Measurements from ENCODE around the gene PDLIM1.

The PDLIM1 gene

DNA sequence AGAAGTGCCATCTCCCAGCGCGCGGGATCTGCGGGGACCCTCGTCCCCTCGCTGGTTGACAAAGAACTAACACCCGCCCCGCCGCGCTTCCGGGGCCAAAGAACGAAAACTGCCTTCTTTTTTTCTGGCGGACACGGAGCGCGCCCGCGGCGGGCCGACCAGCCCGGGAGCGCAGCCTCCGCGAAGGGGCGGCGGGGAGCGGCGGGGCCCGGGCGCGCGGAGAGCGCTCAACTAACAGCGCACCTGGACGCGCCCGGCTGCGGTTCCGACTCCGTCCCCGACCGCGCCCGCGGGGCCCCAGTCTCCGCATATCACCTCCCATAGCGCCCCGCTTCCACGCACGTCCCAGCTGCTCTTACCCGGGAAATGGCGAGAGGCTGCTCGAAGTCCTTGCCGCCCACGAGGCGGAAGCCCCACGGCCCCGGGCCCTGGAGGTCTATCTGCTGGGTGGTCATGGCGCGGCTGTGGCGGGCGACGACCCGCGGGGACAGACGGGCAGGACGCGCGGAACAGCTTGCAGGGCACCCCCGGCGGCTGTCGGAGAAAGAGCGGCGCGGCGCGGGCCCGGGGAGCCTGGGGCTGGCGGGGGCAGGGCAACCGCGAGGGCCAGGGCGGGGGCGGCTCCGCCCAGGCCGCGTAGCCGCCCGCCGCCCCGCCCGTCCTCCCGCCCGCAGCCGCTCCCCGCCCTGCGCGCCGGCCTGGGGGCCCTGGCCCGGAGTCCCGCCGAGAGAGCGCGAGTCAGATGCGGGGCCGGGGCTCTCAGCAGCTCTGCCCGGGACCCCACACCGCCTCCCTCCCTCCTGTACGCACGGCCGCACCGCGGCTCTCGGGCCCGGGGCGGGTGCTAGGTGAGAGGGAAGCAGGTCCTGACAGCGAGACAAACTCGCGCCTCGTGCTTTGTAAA lies at the start of gene PDLIM1:
PDLIM1 (minus strand) TSS at position 543 of the 904 bp plus-strand sequence; CDS start at position 455, 88 bp downstream.
- Histone ChIP-seq H3K27me3 (ENCODE audit: control insufficient read depth, insufficient read depth, low read length) (peaks cover 5% of the 10 kb centered on the region), H3K4me3 (ENCODE audit: low read length) (peak within 1 kb of the TSS; percentile 43), H3K36me3 (ENCODE audit: control insufficient read depth, insufficient read depth, low read length) (no peaks in the 10 kb centered on the region), H3K9me3 (ENCODE audit: control insufficient read depth, low read length) (no peaks in the 10 kb centered on the region), H3K4me1 (ENCODE audit: control insufficient read depth, insufficient read depth, low read length) (peaks cover 37% of the 10 kb centered on the region), H3K9ac (ENCODE audit: low read length) (peak within 1 kb of the TSS; percentile 94)

DNA sequence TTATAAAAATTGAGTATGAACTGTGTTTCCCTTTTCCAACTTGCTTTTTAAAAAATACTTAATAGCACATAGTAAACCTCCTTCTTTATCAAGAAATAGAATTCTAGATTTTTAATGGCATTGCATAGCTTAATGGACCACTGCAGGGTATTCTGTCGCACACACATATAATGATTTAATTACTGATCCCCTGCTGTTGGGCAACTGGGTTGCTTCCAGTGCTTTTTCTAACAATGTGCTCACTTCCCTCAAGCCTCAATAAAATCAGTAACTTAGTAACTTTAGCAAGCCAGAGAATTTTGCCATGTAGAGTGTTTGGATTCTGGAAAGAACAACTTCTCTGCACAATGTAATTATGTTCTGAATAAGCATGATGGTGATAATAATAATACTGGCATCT lies 49.1 kb upstream of the PDLIM1 start:
- peaks cover 3% of the 10 kb centered on the region for H3K4me1 ChIP-seq (ENCODE audit: control insufficient read depth, insufficient read depth, low read length)
- H3K9ac ChIP-seq (ENCODE audit: low read length) = no peak overlapping the region
- H3K27me3 ChIP-seq (ENCODE audit: control insufficient read depth, insufficient read depth, low read length) = no peaks in the 10 kb centered on the region
- no peaks in the 10 kb centered on the region for H3K36me3 ChIP-seq (ENCODE audit: control insufficient read depth, insufficient read depth, low read length)
- no peak overlapping the region for H3K4me3 ChIP-seq (ENCODE audit: low read length)
- H3K9me3 ChIP-seq (ENCODE audit: control insufficient read depth, low read length) = no peaks in the 10 kb centered on the region

- Histone ChIP-seq H3K4me1 (ENCODE audit: control insufficient read depth, insufficient read depth, low read length) (peaks cover 11% of the 10 kb centered on the region), H3K27me3 (ENCODE audit: control insufficient read depth, insufficient read depth, low read length) (no peaks in the 10 kb centered on the region), H3K36me3 (ENCODE audit: control insufficient read depth, insufficient read depth, low read length) (no peaks in the 10 kb centered on the region), H3K4me3 (ENCODE audit: low read length) (no peak overlapping the region), H3K9ac (ENCODE audit: low read length) (no peak overlapping the region), H3K9me3 (ENCODE audit: control insufficient read depth, low read length) (no peaks in the 10 kb centered on the region)
Observed at GRCh38 chr10:95337423-95338160, 46.8 kb upstream of the PDLIM1 start.

GRCh38 chr10:95336702-95337101 lies 45.9 kb upstream of the PDLIM1 start:
- Histone ChIP-seq H3K4me3 (ENCODE audit: low read length) (no peak overlapping the region), H3K9ac (ENCODE audit: low read length) (no peak overlapping the region), H3K36me3 (ENCODE audit: control insufficient read depth, insufficient read depth, low read length) (no peaks in the 10 kb centered on the region), H3K27me3 (ENCODE audit: control insufficient read depth, insufficient read depth, low read length) (no peaks in the 10 kb centered on the region), H3K4me1 (ENCODE audit: control insufficient read depth, insufficient read depth, low read length) (peaks cover 11% of the 10 kb centered on the region), H3K9me3 (ENCODE audit: control insufficient read depth, low read length) (no peaks in the 10 kb centered on the region)

DNA sequence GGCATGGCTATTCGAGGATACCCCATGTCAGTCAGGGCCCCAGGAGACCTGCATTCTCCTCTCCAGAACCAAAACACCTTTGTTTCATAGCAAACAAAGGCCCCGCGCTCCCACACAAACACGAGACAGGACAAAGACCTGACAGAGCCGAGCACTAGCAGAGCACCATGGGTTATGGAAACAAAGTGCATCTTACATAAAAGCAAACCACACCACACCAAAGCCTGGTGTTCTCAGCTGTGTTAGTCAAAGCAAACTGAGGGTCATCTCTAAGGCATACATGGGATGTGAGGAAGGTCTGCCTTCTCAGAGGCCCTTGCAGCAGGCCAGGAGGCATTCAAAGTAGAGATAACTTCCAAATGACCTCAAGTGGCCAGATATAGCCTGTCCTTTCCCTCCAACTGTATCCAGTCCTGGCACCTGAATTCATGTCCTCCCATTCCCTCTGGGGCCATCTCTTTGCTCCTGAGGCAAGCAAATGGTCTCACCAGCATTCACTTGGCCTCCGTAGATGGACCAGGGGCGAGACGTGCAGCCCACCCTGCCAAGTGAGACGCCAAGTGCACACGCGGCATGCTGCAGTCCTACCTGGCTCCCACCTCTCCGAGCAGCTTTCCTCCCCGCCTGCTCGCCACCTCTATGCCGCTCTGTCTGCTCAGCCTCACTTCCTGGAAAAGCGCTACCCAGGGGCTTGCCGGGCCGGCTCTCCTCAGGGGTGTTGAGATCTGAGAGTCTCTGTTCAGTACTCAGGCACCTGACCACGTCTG lies 45.3 kb upstream of the PDLIM1 start:
- Histone ChIP-seq H3K36me3 (ENCODE audit: control insufficient read depth, insufficient read depth, low read length) (no peaks in the 10 kb centered on the region), H3K4me3 (ENCODE audit: low read length) (no peak overlapping the region), H3K27me3 (ENCODE audit: control insufficient read depth, insufficient read depth, low read length) (no peaks in the 10 kb centered on the region), H3K4me1 (ENCODE audit: control insufficient read depth, insufficient read depth, low read length) (peaks cover 11% of the 10 kb centered on the region), H3K9me3 (ENCODE audit: control insufficient read depth, low read length) (no peaks in the 10 kb centered on the region), H3K9ac (ENCODE audit: low read length) (no peak overlapping the region)

DNA sequence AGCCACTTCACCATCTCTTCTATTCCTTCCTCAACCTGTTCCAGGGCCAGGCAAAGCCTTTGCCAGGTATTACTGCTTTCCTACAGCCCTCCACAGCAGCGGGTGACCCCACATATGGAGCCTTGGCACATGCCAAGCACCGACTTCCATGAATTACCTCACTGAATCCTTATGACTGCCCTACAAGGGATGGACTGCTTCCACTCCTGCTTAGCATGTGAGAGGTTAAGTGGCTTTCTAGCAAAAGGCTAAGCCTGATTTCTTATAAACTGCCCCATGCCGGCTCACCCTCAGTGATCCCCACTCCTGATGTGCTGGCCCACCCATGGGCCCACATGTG lies 44.0 kb upstream of the PDLIM1 start:
- Histone ChIP-seq H3K9ac (ENCODE audit: low read length) (peak overlapping the region; percentile 3), H3K4me3 (ENCODE audit: low read length) (no peak overlapping the region), H3K36me3 (ENCODE audit: control insufficient read depth, insufficient read depth, low read length) (no peaks in the 10 kb centered on the region), H3K9me3 (ENCODE audit: control insufficient read depth, low read length) (no peaks in the 10 kb centered on the region), H3K4me1 (ENCODE audit: control insufficient read depth, insufficient read depth, low read length) (peaks cover 11% of the 10 kb centered on the region), H3K27me3 (ENCODE audit: control insufficient read depth, insufficient read depth, low read length) (no peaks in the 10 kb centered on the region)

DNA sequence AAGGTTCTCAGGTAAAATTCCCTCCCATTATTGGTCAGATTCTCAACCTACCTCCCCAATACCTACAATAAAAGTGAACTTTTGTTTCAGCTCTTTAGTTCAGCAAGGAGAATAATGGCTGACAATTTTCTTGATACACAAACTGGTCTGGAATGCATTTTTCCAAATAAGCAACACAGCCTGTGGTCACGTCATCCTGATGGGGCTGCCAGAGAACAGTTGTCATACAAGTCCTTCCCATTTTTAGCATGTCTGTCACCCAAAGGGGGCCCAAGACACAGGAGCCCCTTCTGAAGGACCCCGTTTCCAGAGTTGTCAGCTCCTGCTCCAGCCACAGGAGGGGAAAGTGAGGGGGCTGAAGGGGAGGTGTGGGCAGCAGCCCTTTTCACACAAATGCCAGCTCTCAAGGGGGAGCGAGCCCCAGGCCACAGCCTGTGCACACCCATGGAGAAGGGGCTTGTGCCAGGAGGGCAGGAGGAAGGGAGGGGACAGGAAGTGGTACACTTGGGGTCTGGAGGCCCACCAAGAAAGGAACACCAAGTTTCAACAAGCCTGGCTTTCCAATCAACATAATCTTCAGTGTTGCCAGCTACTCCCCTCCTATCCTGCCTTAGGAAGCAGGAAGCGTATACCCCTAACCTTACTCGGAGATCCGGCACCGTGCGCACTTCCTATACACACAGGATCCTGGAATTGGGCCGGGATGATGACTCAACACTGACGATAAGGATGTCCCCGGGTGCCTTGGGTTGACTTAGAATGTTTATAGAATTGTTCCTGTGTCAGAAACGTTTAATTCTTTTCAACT lies 43.4 kb upstream of the PDLIM1 start:
- Histone ChIP-seq H3K9me3 (ENCODE audit: control insufficient read depth, low read length) (no peaks in the 10 kb centered on the region), H3K36me3 (ENCODE audit: control insufficient read depth, insufficient read depth, low read length) (no peaks in the 10 kb centered on the region), H3K9ac (ENCODE audit: low read length) (peak overlapping the region; percentile 32), H3K27me3 (ENCODE audit: control insufficient read depth, insufficient read depth, low read length) (no peaks in the 10 kb centered on the region), H3K4me1 (ENCODE audit: control insufficient read depth, insufficient read depth, low read length) (peaks cover 11% of the 10 kb centered on the region), H3K4me3 (ENCODE audit: low read length) (no peak overlapping the region)

DNA sequence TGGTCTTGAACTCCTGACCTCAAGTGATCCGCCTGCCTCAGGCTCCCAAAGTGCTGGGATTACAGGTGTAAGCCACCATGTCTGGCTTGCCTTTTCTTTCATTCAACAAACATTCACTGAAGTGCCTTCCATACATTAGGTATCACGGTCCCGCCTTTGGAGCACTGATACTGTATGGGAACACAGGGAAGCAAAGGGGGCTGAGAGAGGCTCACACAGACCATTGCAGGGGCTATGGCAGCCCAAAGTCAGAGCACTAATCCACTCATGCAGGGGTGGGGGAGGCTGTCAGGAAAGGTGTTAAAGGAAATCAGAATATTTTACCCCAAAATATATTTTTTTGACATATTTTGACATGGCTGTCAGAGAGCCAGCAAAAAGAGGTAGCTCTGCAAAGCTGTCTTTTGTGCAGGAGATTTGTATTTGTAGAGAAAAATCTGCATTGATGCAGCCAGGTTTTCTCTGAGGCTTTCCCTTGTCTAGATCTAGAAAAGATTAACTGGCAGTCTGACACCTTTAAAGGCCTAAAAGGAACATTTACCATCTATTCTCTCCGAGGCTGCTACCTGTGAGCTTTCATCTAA lies 42.0 kb upstream of the PDLIM1 start:
- no peak overlapping the region for H3K4me3 ChIP-seq (ENCODE audit: low read length)
- H3K9me3 ChIP-seq (ENCODE audit: control insufficient read depth, low read length) = no peaks in the 10 kb centered on the region
- no peak overlapping the region for H3K9ac ChIP-seq (ENCODE audit: low read length)
- peaks cover 11% of the 10 kb centered on the region for H3K4me1 ChIP-seq (ENCODE audit: control insufficient read depth, insufficient read depth, low read length)
- H3K27me3 ChIP-seq (ENCODE audit: control insufficient read depth, insufficient read depth, low read length) = no peaks in the 10 kb centered on the region
- H3K36me3 ChIP-seq (ENCODE audit: control insufficient read depth, insufficient read depth, low read length) = no peaks in the 10 kb centered on the region

DNA sequence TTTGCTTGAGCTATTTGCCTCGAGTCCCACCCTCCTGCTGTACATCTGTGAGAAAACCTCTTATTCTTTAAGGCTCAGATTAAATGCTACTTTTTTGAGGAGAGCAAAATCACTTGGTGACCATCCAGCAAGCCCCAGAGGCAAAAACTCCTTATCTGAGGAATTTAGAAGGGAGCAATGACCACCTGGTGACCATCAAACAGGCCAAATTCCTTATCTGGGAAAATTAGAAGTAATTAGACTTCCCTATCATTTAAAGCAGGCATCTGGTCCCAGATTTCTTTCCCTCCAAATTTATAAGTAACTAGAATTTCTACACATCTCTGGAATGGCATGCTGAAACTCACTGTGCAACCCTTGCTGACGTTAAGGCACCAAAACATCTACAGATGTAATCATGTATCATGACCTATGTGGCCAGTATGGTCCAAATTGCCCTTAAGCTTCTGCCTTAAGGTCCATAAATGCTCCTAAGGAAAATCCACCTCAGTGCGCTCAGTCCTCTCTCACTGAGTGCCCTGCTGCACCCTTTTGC lies 40.9 kb upstream of the PDLIM1 start:
- H3K4me3 ChIP-seq (ENCODE audit: low read length) = no peak overlapping the region
- H3K9me3 ChIP-seq (ENCODE audit: control insufficient read depth, low read length) = no peaks in the 10 kb centered on the region
- H3K27me3 ChIP-seq (ENCODE audit: control insufficient read depth, insufficient read depth, low read length) = no peaks in the 10 kb centered on the region
- no peaks in the 10 kb centered on the region for H3K36me3 ChIP-seq (ENCODE audit: control insufficient read depth, insufficient read depth, low read length)
- H3K9ac ChIP-seq (ENCODE audit: low read length) = no peak overlapping the region
- peaks cover 19% of the 10 kb centered on the region for H3K4me1 ChIP-seq (ENCODE audit: control insufficient read depth, insufficient read depth, low read length)

- Histone ChIP-seq H3K36me3 (ENCODE audit: control insufficient read depth, insufficient read depth, low read length) (no peaks in the 10 kb centered on the region), H3K4me1 (ENCODE audit: control insufficient read depth, insufficient read depth, low read length) (peaks cover 22% of the 10 kb centered on the region), H3K4me3 (ENCODE audit: low read length) (no peak overlapping the region), H3K9me3 (ENCODE audit: control insufficient read depth, low read length) (no peaks in the 10 kb centered on the region), H3K27me3 (ENCODE audit: control insufficient read depth, insufficient read depth, low read length) (no peaks in the 10 kb centered on the region), H3K9ac (ENCODE audit: low read length) (no peak overlapping the region)
Observed at GRCh38 chr10:95330966-95331453, 40.2 kb upstream of the PDLIM1 start.

- Histone ChIP-seq H3K4me1 (ENCODE audit: control insufficient read depth, insufficient read depth, low read length) (peaks cover 17% of the 10 kb centered on the region), H3K36me3 (ENCODE audit: control insufficient read depth, insufficient read depth, low read length) (no peaks in the 10 kb centered on the region)
Observed at GRCh38 chr10:95329296-95329695, 38.5 kb upstream of the PDLIM1 start.

More at GRCh38 chr10:95329296-95329695, 38.5 kb upstream of the PDLIM1 start:
- Histone ChIP-seq H3K27me3 (ENCODE audit: control insufficient read depth, insufficient read depth, low read length) (no peaks in the 10 kb centered on the region), H3K4me3 (ENCODE audit: low read length) (no peak overlapping the region), H3K9ac (ENCODE audit: low read length) (no peak overlapping the region), H3K9me3 (ENCODE audit: control insufficient read depth, low read length) (no peaks in the 10 kb centered on the region)
